IMR-90 (cell line): ENCODE data around the gene ERICH2. TPM values are rescaled to one million over a fixed set of nuclear protein-coding genes. Genes with fewer than 3 reads are reported as not detected.

ENCODE experiments used
- ATAC-seq: fragments of 200-7000 bp; cut with Tn5 transposase; 2 replicates; pipeline ENCODE4 v1.9.1; 2020; ENCODE audit warnings: low read depth, mild to moderate bottlenecking, moderate library complexity
- BruUV-seq: library from RNA; stranded (reverse); fragments of 400-500 nt; replicated peaks from 2 replicates; lab custom pipeline; 2021; lab: Mats Ljungman, UMichigan
- CTCF ChIA-PET: fragments of 300-600 bp; formaldehyde crosslinking; extraction: SDS; loops from one replicate; lab custom pipeline; 2021; ENCODE audit warnings: antibody characterized with exemption; lab: Yijun Ruan, JAX
- POLR2A ChIA-PET: fragments of 300-600 bp; sonication (Branson Sonifier 250); formaldehyde crosslinking; loops from one replicate; lab custom pipeline; 2022; ENCODE audit warnings: antibody characterized with exemption; ENCODE audit not compliant: unreplicated experiment; lab: Charles Lee
- DNase-seq: peaks from one replicate; pipeline ENCODE4 v3.0.0; 2013
- H2AFZ ChIP-seq: replicated peaks from 2 replicates; pipeline ENCODE3; 2013; ENCODE audit warnings: low read length, mild to moderate bottlenecking; ENCODE audit not compliant: poor library complexity
- H2AK5ac ChIP-seq: 2 replicates; pipeline ENCODE4 v1.6.1; 2013; ENCODE audit warnings: low read depth, low read length, inconsistent platforms
- H2AK9ac ChIP-seq: replicated peaks from 2 replicates; pipeline ENCODE3; 2013; ENCODE audit warnings: mild to moderate bottlenecking, low read depth, low read length, moderate library complexity; ENCODE audit not compliant: poor library complexity
- H2BK120ac ChIP-seq: 2 replicates; pipeline ENCODE4 v1.6.1; 2013; ENCODE audit warnings: low read depth, low read length, inconsistent platforms
- H2BK15ac ChIP-seq: 3 replicates; pipeline ENCODE4 v1.6.1; 2013; ENCODE audit warnings: low read depth, low read length, inconsistent platforms
- H2BK20ac ChIP-seq: 2 replicates; pipeline ENCODE4 v1.6.1; 2013; ENCODE audit warnings: low read depth, mild to moderate bottlenecking, inconsistent platforms, low read length, moderate library complexity
- H2BK5ac ChIP-seq: 2 replicates; pipeline ENCODE4 v1.6.1; 2013; ENCODE audit warnings: mild to moderate bottlenecking, low read depth, low read length, inconsistent platforms; ENCODE audit not compliant: poor library complexity, severe bottlenecking
- H3K14ac ChIP-seq: replicated peaks from 2 replicates; pipeline ENCODE4 v1.6.1; 2013; ENCODE audit warnings: low read depth, low read length, inconsistent platforms
- H3K18ac ChIP-seq: 2 replicates; pipeline ENCODE4 v1.6.1; 2013; ENCODE audit warnings: low read depth, low read length, control low read depth
- H3K23ac ChIP-seq: 2 replicates; pipeline ENCODE4 v1.6.1; 2013; ENCODE audit warnings: low read depth, low read length, inconsistent platforms
- H3K27ac ChIP-seq: 2 replicates; pipeline ENCODE4 v1.5.1; 2013; ENCODE audit warnings: mild to moderate bottlenecking, control low read depth, low read length; ENCODE audit not compliant: insufficient read depth
- H3K27me3 ChIP-seq: 2 replicates; pipeline ENCODE4 v1.6.1; 2013; ENCODE audit warnings: low read length; ENCODE audit not compliant: control insufficient read depth, insufficient read depth
- H3K36me3 ChIP-seq: 2 replicates; pipeline ENCODE4 v1.6.1; 2013; ENCODE audit warnings: low read length, mixed read lengths; ENCODE audit not compliant: control insufficient read depth, insufficient read depth
- H3K4ac ChIP-seq: 2 replicates; pipeline ENCODE4 v1.6.1; 2013; ENCODE audit warnings: low read depth, low read length, inconsistent platforms
- H3K4me1 ChIP-seq: 2 replicates; pipeline ENCODE4 v1.6.1; 2013; ENCODE audit warnings: low read length, mixed read lengths; ENCODE audit not compliant: control insufficient read depth, insufficient read depth
- H3K4me2 ChIP-seq: 2 replicates; pipeline ENCODE4 v1.6.1; 2013; ENCODE audit warnings: low read depth, mild to moderate bottlenecking, control low read depth, low read length, moderate library complexity
- H3K4me3 ChIP-seq: 2 replicates; pipeline ENCODE4 v1.5.1; 2013; ENCODE audit warnings: low read depth, mild to moderate bottlenecking, control low read depth, low read length, moderate library complexity; ENCODE audit not compliant: insufficient read depth
- H3K56ac ChIP-seq: 2 replicates; pipeline ENCODE4 v1.6.1; 2013; ENCODE audit warnings: low read length, inconsistent platforms; ENCODE audit not compliant: insufficient read depth; ENCODE audit errors: extremely low read depth
- H3K79me1 ChIP-seq, 2 experiments: 2 replicates each; pipeline ENCODE4 v1.6.1; 2013; ENCODE audit warnings: low read length in 2 of 2, inconsistent platforms in 1 of 2, low read depth in 1 of 2
- H3K9ac ChIP-seq: 2 replicates; pipeline ENCODE4 v1.6.1; 2013; ENCODE audit warnings: low read depth, low read length, control low read depth
- H3K9me1 ChIP-seq: 2 replicates; pipeline ENCODE4 v1.6.1; 2013; ENCODE audit warnings: low read length, inconsistent platforms; ENCODE audit not compliant: insufficient read depth
- H3K9me3 ChIP-seq: 2 replicates; pipeline ENCODE4 v1.6.1; 2013; ENCODE audit warnings: low read length; ENCODE audit not compliant: control insufficient read depth, insufficient read depth
- H4K20me1 ChIP-seq: 2 replicates; pipeline ENCODE4 v1.6.1; 2013; ENCODE audit warnings: low read length, inconsistent platforms; ENCODE audit not compliant: insufficient read depth
- H4K5ac ChIP-seq: 2 replicates; pipeline ENCODE4 v1.6.1; 2013; ENCODE audit warnings: mild to moderate bottlenecking, low read depth, low read length, control low read depth
- H4K8ac ChIP-seq, 2 experiments: 2 replicates each; pipeline ENCODE4 v1.6.1; 2013; ENCODE audit warnings: low read depth in 2 of 2, low read length in 2 of 2, control low read depth in 1 of 2, inconsistent platforms in 1 of 2
- H4K91ac ChIP-seq: 2 replicates; pipeline ENCODE4 v1.6.1; 2013; ENCODE audit warnings: low read depth, low read length, inconsistent platforms; ENCODE audit not compliant: insufficient read depth
- CEBPB ChIP-seq: IDR thresholded peaks from 2 replicates; pipeline ENCODE4 v1.6.1; 2012; ENCODE audit warnings: low read depth, low read length, improper control_type of control experiment
- ELK1 ChIP-seq: fragments of 150-350 bp; IDR thresholded peaks from 2 replicates; pipeline ENCODE4 v1.6.1; 2016; ENCODE audit warnings: low read depth, mild to moderate bottlenecking, low read length, moderate library complexity, borderline replicate concordance
- MAFK ChIP-seq: IDR thresholded peaks from 2 replicates; pipeline ENCODE4 v1.6.1; 2012; ENCODE audit warnings: low read depth, low read length, improper control_type of control experiment
- MAZ ChIP-seq: IDR thresholded peaks from 2 replicates; pipeline ENCODE4 v1.6.1; 2012; ENCODE audit warnings: low read depth, mild to moderate bottlenecking, low read length, improper control_type of control experiment, moderate library complexity, borderline replicate concordance
- RFX5 ChIP-seq: IDR thresholded peaks from 2 replicates; pipeline ENCODE4 v1.8.0; 2012; ENCODE audit warnings: low read depth, mild to moderate bottlenecking, low read length, moderate library complexity
- SMC3 ChIP-seq: fragments of 150-350 bp; IDR thresholded peaks from 2 replicates; pipeline ENCODE4 v1.6.1; 2016; ENCODE audit warnings: low read depth, mild to moderate bottlenecking, antibody characterized with exemption, low read length, moderate library complexity
- USF2 ChIP-seq: fragments of 150-350 bp; IDR thresholded peaks from 2 replicates; pipeline ENCODE4 v1.6.1; 2017; ENCODE audit warnings: mild to moderate bottlenecking, antibody characterized with exemption, low read length, low read depth
- WGBS, 2 experiments: methylation state at CpG; one replicate each; pipeline versions ENCODE4 v1.1.5 to v1.1.7; 2013; ENCODE audit warnings: missing lambda C conversion rate in 2 of 2; ENCODE audit not compliant: insufficient read length in 1 of 2; ENCODE audit errors: extremely low coverage in 2 of 2; 5-methylcytosine and 5-hydroxymethylcytosine counted together
- dilution Hi-C: fragments of 300-500 bp; cut with HindIII; formaldehyde crosslinking; loops from one replicate; pipeline ENCODE4 v1.14.3; 2018; ENCODE audit warnings: low sequenced_read_pairs; ENCODE audit not compliant: unreplicated experiment
- in situ Hi-C: fragments of 300-500 bp; cut with MboI; formaldehyde crosslinking; loops from 3 replicates; pipeline ENCODE4 v1.14.3; 2019; ENCODE audit warnings: low sequenced_read_pairs, inconsistent platforms, mixed read lengths
- intact Hi-C: fragments of 100-400 bp; cut with micrococcal nuclease; formaldehyde crosslinking; loops from 2 replicates; pipeline ENCODE4 v1.10.0; 2022
- polyA plus RNA-seq, 3 experiments: library from polyadenylated mRNA; depleted of rRNA; stranded (reverse); fragments of >200 nt; gene quantifications; 2 replicates each; pipeline ENCODE4 v1.2.3, GENCODE V29; 2012; ENCODE audit warnings: low replicate concordance in 1 of 3
- total RNA-seq: library from RNA; depleted of rRNA; stranded (reverse); fragments of >200 nt; gene quantifications from 2 replicates; pipeline ENCODE4 v1.2.3, GENCODE V29; 2012

The ERICH2 gene
- total and polyA plus RNA-seq, 2 of the 4 experiments (the other 2 are of a cell fraction) = not detected

GRCh38 chr2:170842785-170843184 lies 72.6 kb downstream of the ERICH2 start:
- no peak for ATAC-seq
- dilution Hi-C loops = no loop called here
- in situ Hi-C loops = no loop called here
- no CpG with 5 or more reads among the region's 2 CpGs for WGBS, 2 experiments
- Histone ChIP-seq H4K8ac (no peak overlapping the region), H4K91ac (no peak overlapping the region), H3K18ac (no peak overlapping the region), H2AK9ac (no peak overlapping the region), H2BK120ac (no peak overlapping the region), H3K9me3 (no peaks in the 10 kb centered on the region), H3K9me1 (no peaks in the 10 kb centered on the region), H2BK5ac (no peak overlapping the region), H3K14ac (no peak overlapping the region), H2AFZ (no peak overlapping the region), H2BK15ac (no peak overlapping the region), H3K27ac (no peak overlapping the region), H3K36me3 (no peaks in the 10 kb centered on the region), H3K56ac (no peak overlapping the region), H3K23ac (no peak overlapping the region), H3K79me1 (no peaks in the 10 kb centered on the region), H3K27me3 (peaks cover 2% of the 10 kb centered on the region; the same call in 1 of the 2 replicates), H3K4me3 (no peak overlapping the region), H3K4me2 (no peak overlapping the region), H3K9ac (no peak overlapping the region), H4K20me1 (no peaks in the 10 kb centered on the region), H2AK5ac (no peak overlapping the region), H3K4me1 (no peaks in the 10 kb centered on the region), H3K4ac (no peak overlapping the region), H4K5ac (no peak overlapping the region), H2BK20ac (no peak overlapping the region)
- TF ChIP-seq SMC3 = no peak
- no peak for TF ChIP-seq USF2
- no peak for TF ChIP-seq MAZ
- no peak for TF ChIP-seq RFX5
- no peak for TF ChIP-seq ELK1
- no peak for TF ChIP-seq MAFK
- no peak for TF ChIP-seq CEBPB
- intact Hi-C loops = no loop called here
- BruUV-seq = no TSS peak
- ChIA-PET POLR2A (no interaction called here), CTCF (no interaction called here)
- no peak for DNase-seq
